ENCODE results near the gene CDC42BPB. TPM values are rescaled to one million over a fixed set of nuclear protein-coding genes. Genes with fewer than 3 reads are reported as not detected.

The CDC42BPB gene
- total RNA-seq, 1 donor from 2014 or later, result 96.5 TPM

GRCh38 chr14:103067231-103067954 is 10.0 kb upstream of the CDC42BPB start:
- DNase-seq (ENCODE audit: low spot score in 2 of 2), result peak in 1 of 2 donors; percentile 62
- H3K4me1 ChIP-seq, result no peaks in the 10 kb centered on the region
- no peaks in the 10 kb centered on the region for H3K36me3 ChIP-seq
- peak overlapping the region in 1 of 2 donors; percentile 6 for H3K27ac ChIP-seq
- no peaks in the 10 kb centered on the region for H3K9me3 ChIP-seq
- H3K4me3 ChIP-seq, result no peak overlapping the region
- intact Hi-C loops (cut with DNase I), result no loop called here
- no peaks in the 10 kb centered on the region for H3K27me3 ChIP-seq
- no peak for TF ChIP-seq CTCF (IDR thresholded peaks at IDR 0.05)

GRCh38 chr14:103066399-103066798 is 9.1 kb upstream of the CDC42BPB start:
- Histone ChIP-seq H3K9me3 (no peaks in the 10 kb centered on the region), H3K4me3 (no peak overlapping the region), H3K36me3 (no peaks in the 10 kb centered on the region), H3K4me1 (no peaks in the 10 kb centered on the region), H3K27me3 (no peaks in the 10 kb centered on the region), H3K27ac (no peak overlapping the region)
- no peak for TF ChIP-seq CTCF (IDR thresholded peaks at IDR 0.05)
- intact Hi-C loops (cut with DNase I), result no loop called here
- DNase-seq (ENCODE audit: low spot score in 2 of 2), result no peak

GRCh38 chr14:103065861-103066260 is 8.5 kb upstream of the CDC42BPB start:
- Histone ChIP-seq H3K27ac (no peak overlapping the region), H3K4me3 (no peak overlapping the region), H3K27me3 (no peaks in the 10 kb centered on the region), H3K36me3 (no peaks in the 10 kb centered on the region), H3K4me1 (no peaks in the 10 kb centered on the region), H3K9me3 (no peaks in the 10 kb centered on the region)
- intact Hi-C loops (cut with DNase I), result no loop called here
- TF ChIP-seq CTCF (IDR thresholded peaks at IDR 0.05), result no peak
- no peak for DNase-seq (ENCODE audit: low spot score in 2 of 2)

GRCh38 chr14:103064978-103065377 is 7.6 kb upstream of the CDC42BPB start:
- Histone ChIP-seq H3K4me3 (no peak overlapping the region), H3K9me3 (no peaks in the 10 kb centered on the region), H3K27ac (no peak overlapping the region), H3K27me3 (no peaks in the 10 kb centered on the region), H3K4me1 (no peaks in the 10 kb centered on the region), H3K36me3 (no peaks in the 10 kb centered on the region)
- DNase-seq (ENCODE audit: low spot score in 2 of 2), result no peak
- intact Hi-C loops (cut with DNase I), result no loop called here
- TF ChIP-seq CTCF (IDR thresholded peaks at IDR 0.05), result no peak

- Histone ChIP-seq H3K36me3 (no peaks in the 10 kb centered on the region), H3K27ac (no peak overlapping the region), H3K27me3 (no peaks in the 10 kb centered on the region), H3K4me3 (no peak overlapping the region), H3K4me1 (peaks cover 0 to 2% of the 10 kb centered on the region in 2 donors), H3K9me3 (no peaks in the 10 kb centered on the region)
- DNase-seq (ENCODE audit: low spot score in 2 of 2), result no peak
- no peak for TF ChIP-seq CTCF (IDR thresholded peaks at IDR 0.05)
- intact Hi-C loops (cut with DNase I), result no loop called here
Measured at GRCh38 chr14:103064436-103064835, 7.1 kb upstream of the CDC42BPB start.

Measured in ascending aorta (tissue), 2 donors.